Testis (tissue), 2 donors: ENCODE measurements around the gene CHRNB2.

ENCODE experiments used
- CTCF ChIP-seq, 3 experiments: fragments of 450-650 bp in 2 of 3; fragments of 200-600 bp in 1 of 3; sonication (generic) in 1 of 3; IDR thresholded peaks; one replicate each; pipeline ENCODE4 v1.5.1; 2016 to 2019; ENCODE audit warnings: antibody characterized with exemption in 3 of 3, mild to moderate bottlenecking in 2 of 3, moderate library complexity in 1 of 3
- POLR2A ChIP-seq: fragments of 450-650 bp; IDR thresholded peaks from one replicate; pipeline ENCODE4 v1.6.1; 2017; ENCODE audit warnings: antibody characterized with exemption, mild to moderate bottlenecking, moderate library complexity

GRCh38 chr1:154541231-154541630, 26.3 kb upstream of the CHRNB2 start:
- TF ChIP-seq CTCF (IDR thresholded peaks at IDR 0.05) = no peak
- no peak for TF ChIP-seq POLR2A
